Activated CD4-positive, alpha-beta T cell treated with anti-CD3 and anti-CD28 coated beads for 48 hours (primary cell): ENCODE data around the gene ADPRS.

Experiments used
- DNase-seq: peaks from one replicate; pipeline ENCODE4 v3.0.0-alpha.2; 2020

ADPRS gene

GRCh38 chr1:36109041-36109679 is 20.5 kb downstream of the ADPRS start:
- DNase-seq, result peak; percentile 50

DNA sequence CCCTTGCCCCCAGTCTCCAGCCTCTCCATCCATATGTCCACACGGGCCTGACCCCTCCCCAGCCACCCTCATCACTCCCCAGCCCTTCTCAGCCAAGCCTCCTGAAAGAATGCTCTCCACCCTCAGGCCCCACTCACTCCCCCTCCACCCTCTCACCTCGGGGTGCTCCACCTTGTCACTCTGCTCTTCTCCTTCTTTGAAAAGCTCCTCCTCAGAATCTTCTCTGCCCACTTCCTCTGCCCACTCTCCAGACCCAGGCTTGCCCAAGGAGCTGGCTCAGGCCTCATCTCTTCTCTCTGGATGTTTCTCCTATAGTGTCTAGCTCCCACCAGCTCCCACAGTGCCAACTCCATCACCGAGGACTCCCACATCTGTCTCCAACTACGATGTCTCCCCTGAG is 22.5 kb downstream of the ADPRS start:
- no peak for DNase-seq

DNA sequence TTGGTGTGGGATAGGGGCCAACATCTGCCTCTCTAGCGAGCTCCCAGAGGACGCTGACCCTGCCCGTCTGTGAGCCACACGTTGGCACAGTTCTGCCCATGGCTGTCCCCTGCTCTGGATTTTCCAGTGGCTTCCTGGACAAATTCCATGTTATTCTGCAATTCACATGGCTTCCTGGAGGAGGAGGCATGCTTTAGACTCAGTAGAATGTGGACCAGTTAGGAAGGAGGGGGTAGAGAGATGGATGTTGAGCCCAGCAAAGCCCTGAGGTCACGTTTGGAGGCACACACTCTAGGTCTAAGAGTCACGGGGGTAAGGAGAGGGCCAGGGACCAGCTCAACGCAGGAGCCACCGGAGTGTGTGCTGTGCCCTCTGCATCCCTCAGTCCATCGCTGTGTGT is 24.1 kb downstream of the ADPRS start:
- no peak for DNase-seq

GRCh38 chr1:36114371-36114770 is 25.7 kb downstream of the ADPRS start:
- no peak for DNase-seq

DNA sequence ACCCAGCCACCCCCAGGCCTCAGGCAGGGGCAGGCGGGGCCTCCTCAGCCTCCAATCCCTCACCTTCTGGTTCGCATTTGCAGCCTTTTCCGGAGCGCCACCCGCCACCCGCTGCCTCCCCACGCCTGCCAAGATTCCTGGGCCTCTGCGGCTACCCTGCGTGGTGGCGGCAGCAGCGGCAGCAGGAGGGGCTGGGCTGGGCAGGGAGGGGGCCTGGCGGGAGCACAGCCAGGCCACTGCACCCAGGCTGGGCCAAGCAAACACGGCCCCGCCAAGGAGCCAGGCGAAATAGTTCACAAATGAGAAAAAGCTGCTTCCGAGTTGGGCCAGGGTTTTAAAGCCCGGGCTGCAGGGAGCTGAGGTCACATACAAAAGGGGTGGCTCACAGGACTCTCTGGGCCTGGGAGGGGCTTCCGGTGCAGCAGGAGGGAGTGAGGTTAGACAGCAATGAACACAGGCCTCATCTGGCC is 26.5 kb downstream of the ADPRS start:
- no peak for DNase-seq

- no peak for DNase-seq
These were observed 27.2 kb downstream of the ADPRS start for GRCh38 chr1:36115931-36116330.

DNA sequence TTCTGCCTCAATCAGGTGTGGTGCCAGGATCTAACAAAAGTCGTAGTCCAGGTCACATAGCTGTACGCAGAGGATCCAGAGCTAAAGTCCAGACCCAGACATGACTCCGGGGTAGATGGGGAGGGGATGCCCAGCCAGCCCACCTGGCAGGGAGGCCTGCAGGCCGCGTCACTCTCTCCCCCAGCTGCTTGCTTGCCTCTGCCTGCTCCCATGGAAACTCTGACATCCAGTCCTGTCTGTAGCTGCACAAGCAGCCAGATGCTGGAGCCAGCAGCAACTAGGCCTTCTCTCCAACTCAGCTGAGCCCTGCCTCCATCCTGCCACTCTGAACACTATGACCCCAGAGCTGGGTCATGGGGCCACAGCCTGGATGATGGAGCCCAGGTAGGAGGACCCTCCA is 28.2 kb downstream of the ADPRS start:
- DNase-seq, result no peak

- DNase-seq, result no peak
These were observed 29.9 kb downstream of the ADPRS start for GRCh38 chr1:36118447-36119204.

DNA sequence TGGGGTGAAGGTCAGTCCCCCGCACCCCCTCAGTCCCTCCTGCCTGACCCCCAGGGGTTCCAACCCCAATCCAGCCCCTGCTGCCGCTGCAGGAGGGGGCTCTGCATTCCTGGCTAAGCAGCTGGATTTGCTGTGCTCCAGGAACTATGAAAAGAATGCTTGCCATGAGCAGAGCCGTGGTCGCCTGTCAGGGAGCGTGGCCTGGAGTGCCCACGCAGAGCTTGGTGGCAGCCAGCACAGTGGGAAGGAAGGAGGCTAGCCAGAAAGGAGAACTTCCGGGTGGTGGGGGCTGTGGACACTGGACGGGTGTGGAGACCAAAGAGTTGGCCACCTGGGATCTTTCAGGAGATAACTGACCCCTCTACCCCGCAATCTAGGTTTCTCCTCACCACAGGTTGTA is 30.8 kb downstream of the ADPRS start:
- no peak for DNase-seq

GRCh38 chr1:36122062-36123030 is 33.7 kb downstream of the ADPRS start:
- DNase-seq, result no peak

DNA sequence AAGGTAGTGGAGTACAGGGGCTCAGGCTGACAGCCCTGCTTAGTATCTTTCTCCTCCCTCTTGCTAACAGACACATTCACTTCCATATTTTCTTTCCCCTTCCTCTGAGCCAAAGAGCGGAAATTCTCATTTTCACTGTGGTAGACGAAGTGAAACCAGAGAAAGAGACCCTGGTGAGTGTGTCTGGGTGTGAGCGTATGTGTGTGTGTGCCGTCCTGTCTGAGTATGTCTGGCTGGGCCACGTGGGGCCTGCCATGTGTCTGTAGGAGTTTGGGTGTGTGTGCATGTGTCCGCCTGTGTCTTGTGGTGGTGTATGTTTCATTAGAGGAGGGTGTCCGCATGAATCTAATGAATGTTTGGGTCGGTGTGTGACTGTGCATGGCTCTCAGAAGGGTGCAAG is 34.7 kb downstream of the ADPRS start:
- peak; percentile 32 for DNase-seq

GRCh38 chr1:36124404-36125128 is 35.9 kb downstream of the ADPRS start:
- no peak for DNase-seq

GRCh38 chr1:36125129-36125991 is 36.7 kb downstream of the ADPRS start, which contains the start of gene COL8A2:
COL8A2 (minus strand) TSS chr1:36125222; CDS start chr1:36100242, 24,980 bp downstream.
- no peak for DNase-seq

DNA sequence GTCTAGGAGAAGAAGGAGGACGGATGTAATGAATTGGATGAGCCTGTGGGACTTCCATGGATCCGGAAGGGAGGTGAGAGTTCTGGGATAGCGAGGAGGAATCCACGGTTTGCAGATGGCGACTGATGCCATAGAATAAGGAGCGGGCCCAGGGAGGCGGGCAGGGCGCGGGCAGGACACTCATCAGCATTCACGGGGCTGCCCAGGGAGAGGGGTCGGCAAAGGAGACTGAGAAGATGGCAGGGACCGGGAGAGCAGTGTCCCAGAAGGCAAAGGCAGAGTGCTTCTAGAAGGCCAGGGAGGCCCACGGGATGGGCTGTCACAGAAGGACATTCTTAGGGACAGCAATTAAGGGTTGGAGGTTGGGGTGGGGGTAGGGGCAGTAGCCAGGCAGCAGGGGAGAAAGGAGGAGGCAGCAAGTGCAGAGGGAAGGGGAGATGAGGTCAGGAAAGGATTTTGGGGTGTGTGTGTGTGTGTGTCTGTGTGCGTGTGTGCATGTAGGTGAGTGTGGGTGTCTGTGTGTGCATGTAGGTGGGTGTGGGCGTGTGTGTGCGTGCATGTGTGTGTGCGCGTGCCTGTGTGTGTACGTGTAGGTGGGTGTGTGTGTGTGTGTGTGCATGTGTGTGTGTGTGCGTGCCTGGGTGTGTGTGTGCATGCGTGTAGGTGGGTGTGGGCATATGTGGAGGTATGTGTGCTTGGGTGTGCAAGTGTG is 37.5 kb downstream of the ADPRS start:
- DNase-seq, result no peak

- no peak for DNase-seq
These were observed 38.3 kb downstream of the ADPRS start for GRCh38 chr1:36126797-36127500.

DNA sequence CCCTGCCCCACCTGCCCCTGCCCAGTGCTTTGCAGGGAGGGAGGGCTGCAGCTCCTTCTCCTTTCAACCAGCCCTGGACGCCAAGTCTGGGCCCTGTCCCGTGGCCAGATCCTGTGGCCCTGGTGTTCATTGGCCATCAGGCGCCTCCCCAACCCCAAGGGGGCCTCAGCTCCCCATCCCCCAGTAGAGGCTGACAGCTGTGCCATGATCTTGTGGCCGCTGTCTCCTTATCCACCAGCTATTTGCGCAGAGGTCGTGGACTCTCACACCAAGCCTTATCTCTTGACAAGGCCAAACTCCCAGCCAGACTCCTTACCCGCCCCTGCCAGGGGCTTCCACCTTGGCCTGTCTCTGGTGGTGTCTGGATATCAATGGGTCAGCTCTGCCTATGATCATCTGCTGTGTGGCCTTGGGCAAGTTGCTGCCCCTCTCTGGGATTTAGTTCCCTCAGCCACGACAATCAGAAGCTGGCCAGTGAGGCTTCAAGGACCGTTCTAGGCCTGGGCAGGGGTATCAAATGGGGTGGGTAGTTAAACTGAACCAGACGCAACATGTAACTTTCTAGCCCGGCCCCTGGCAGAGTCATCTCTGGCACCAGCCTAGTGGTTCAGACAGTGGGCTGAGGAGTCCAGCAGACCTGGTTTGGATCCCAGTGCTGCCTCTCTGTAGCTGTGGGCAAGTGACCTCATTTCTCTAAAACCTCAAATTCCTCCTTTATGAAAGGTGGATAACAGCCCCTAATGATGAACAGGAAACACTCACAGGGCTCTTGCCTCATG is 39.6 kb downstream of the ADPRS start:
- no peak for DNase-seq

GRCh38 chr1:36128905-36129206 is 40.2 kb downstream of the ADPRS start:
- no peak for DNase-seq

DNA sequence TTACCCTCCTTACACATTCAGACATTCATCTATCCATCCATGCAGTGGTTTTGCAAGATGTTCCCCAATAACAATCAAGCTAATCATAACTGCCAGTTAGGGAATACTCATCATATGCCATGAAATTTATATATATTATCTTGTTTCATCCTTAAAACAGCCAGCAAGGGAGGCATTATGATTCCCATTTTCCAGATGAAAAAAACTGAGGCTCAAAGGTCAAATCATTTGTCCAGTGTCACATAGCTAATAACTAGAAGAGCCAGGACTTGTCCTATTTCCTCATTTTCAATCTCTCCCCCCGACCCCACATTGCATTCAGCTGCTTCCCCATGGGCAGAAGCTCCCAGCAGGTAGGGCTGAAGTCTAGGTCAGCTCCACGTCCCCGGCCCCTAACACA is 43.3 kb downstream of the ADPRS start:
- DNase-seq, result no peak

DNA sequence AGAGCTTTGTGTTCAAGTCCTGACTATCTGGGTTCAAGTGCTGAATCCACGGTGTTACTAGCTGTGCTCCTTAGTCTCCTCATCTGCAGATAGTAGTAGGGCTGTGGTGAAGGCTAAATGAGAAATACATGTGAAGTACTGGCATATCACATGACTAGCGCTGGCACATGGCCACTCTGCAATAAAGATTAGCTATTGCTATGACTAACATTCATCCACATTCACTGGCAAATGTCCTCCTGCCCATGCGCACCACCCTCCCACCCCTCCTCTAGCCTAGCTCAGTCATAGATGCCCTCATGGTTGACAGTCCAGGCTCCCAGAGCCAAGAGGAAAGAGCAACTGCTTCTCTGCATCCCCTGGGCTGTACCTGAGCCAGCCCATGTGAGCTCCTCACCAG is 44.8 kb downstream of the ADPRS start:
- DNase-seq, result no peak

DNA sequence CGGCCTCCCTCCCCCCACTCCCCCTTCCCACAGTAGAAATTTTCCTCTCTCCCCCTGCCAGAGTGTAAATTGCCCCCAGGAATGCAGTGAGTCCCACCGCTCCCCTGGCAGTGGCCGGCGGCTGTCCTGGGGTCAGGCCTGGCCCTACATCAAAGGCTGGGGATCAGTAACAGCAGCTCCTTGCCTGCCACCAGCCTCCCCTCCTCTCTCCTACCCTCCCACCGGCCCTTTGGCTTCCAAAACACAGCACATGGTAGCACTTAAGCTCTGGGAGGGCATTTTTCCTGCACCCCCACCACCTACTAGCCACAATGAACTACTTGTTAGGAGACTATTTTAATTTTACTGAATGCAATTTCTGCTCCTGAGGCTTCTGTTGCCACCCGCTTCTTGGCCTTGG is 45.3 kb downstream of the ADPRS start:
- no peak for DNase-seq
